Duodenal mucosa (tissue), 2 donors: ENCODE measurements around the gene CCNY.

ENCODE experiments used
- H3K27ac ChIP-seq: one replicate; pipeline ENCODE4 v1.7.0; 2013; ENCODE audit warnings: low read depth, low read length
- H3K27me3 ChIP-seq, 2 donors: one replicate each; pipeline ENCODE4 v1.7.0; 2013; ENCODE audit warnings: low read length in 2 of 2, control low read depth in 1 of 2; ENCODE audit not compliant: insufficient read depth in 2 of 2, control insufficient read depth in 1 of 2
- H3K36me3 ChIP-seq, 2 donors: one replicate each; pipeline ENCODE4 v1.7.0; 2013; ENCODE audit warnings: low read length in 2 of 2, control low read depth in 1 of 2; ENCODE audit not compliant: insufficient read depth in 2 of 2, control insufficient read depth in 1 of 2
- H3K4me1 ChIP-seq, 2 donors: one replicate each; pipeline ENCODE4 v1.7.0; 2013; ENCODE audit warnings: low read length in 2 of 2, control low read depth in 1 of 2; ENCODE audit not compliant: insufficient read depth in 2 of 2, control insufficient read depth in 1 of 2
- H3K4me3 ChIP-seq, 2 donors: one replicate each; pipeline ENCODE4 v1.7.0; 2013; ENCODE audit warnings: low read length in 2 of 2, low read depth in 1 of 2
- H3K9ac ChIP-seq, 2 donors: one replicate each; pipeline ENCODE4 v1.7.0; 2013; ENCODE audit warnings: low read length in 2 of 2, low read depth in 1 of 2
- H3K9me3 ChIP-seq, 2 donors: one replicate each; pipeline ENCODE4 v1.7.0; 2013; ENCODE audit warnings: low read length in 2 of 2, control low read depth in 1 of 2; ENCODE audit not compliant: control insufficient read depth in 1 of 2

CCNY gene

DNA sequence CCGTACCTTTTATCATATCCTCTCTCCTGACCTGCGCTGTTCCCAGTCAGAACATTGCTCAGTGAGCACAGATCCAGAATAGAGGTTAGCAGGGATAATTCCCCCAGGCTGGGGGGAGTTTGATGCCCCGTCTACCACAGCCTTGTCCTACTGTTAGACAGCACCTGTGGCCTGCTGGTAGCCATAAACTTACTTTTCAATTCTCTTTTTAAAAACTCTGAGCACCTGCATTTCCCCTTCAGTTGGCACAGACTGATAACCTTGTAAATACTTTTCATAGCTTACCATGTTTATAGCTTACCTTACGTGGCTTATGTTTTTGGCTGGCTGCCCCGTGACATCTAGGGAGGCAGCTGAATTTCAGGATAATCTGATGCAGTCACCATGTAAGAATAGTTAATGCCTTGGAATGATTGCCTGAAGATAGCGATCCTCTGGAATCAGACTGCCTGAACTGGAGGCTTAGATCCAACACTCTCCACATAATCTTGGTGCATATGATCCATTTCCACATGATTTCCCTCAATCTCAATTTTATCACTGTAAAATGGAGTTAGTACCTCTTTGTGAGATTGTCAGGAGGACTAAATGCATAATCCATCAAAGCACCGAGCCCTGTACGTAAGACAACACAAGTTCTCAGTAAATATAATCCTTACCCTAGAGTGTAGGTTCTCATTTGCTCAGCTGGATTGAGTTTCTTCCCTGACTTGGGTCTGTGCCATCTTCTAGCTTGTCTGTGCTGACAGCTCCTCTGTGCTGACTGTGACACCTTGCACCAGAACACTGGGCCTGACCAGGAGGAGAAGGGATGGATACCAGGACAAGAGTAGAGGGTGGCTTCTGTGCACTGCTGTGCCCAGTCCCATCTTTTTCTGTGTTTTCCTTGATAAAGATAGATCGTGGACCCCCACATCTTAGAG, 157.1 kb downstream of the CCNY start:
- Histone ChIP-seq H3K27ac (no peak overlapping the region), H3K9me3 (no peaks in the 10 kb centered on the region), H3K9ac (no peak overlapping the region), H3K27me3 (no peaks in the 10 kb centered on the region), H3K4me3 (no peak overlapping the region), H3K36me3 (no peaks in the 10 kb centered on the region), H3K4me1 (peaks cover 55 to 57% of the 10 kb centered on the region in 2 donors)

- Histone ChIP-seq H3K36me3 (no peaks in the 10 kb centered on the region), H3K9me3 (no peaks in the 10 kb centered on the region), H3K27me3 (no peaks in the 10 kb centered on the region), H3K4me3 (no peak overlapping the region), H3K9ac (no peak overlapping the region), H3K4me1 (peaks cover 56 to 57% of the 10 kb centered on the region in 2 donors), H3K27ac (no peak overlapping the region)
Observed at GRCh38 chr10:35495521-35496119, 159.3 kb downstream of the CCNY start.

DNA sequence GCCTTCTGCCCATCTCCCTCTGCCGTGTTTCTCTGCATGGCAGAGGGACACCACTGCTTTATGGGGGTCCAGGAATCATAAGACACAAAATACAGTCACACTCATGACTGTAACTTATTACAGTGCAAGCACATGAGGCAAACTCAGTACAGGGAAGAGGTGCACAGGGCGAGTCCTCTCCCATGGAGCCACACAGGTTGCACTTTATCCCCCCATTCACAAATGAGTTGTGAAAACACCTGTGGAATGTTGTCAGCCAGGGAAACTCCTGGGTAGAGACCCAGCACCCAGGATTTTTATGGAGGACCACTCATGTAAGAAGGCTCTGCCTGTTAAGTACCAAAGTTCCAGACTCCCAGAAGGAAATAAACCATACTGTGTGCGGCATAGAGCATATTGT, 161.6 kb downstream of the CCNY start:
- H3K4me1 ChIP-seq, result peaks cover 47 to 52% of the 10 kb centered on the region in 2 donors

GRCh38 chr10:35498693-35499092, 162.4 kb downstream of the CCNY start:
- Histone ChIP-seq H3K9me3 (no peaks in the 10 kb centered on the region), H3K27ac (no peak overlapping the region), H3K36me3 (no peaks in the 10 kb centered on the region), H3K27me3 (no peaks in the 10 kb centered on the region), H3K4me3 (no peak overlapping the region), H3K9ac (no peak overlapping the region), H3K4me1 (peaks cover 47 to 52% of the 10 kb centered on the region in 2 donors)

More for the DNA sequence above, 161.6 kb downstream of the CCNY start:
- no peak overlapping the region for H3K4me3 ChIP-seq
- no peak overlapping the region for H3K9ac ChIP-seq
- no peaks in the 10 kb centered on the region for H3K36me3 ChIP-seq
- H3K27ac ChIP-seq, result no peak overlapping the region
- no peaks in the 10 kb centered on the region for H3K9me3 ChIP-seq
- H3K27me3 ChIP-seq, result no peaks in the 10 kb centered on the region

DNA sequence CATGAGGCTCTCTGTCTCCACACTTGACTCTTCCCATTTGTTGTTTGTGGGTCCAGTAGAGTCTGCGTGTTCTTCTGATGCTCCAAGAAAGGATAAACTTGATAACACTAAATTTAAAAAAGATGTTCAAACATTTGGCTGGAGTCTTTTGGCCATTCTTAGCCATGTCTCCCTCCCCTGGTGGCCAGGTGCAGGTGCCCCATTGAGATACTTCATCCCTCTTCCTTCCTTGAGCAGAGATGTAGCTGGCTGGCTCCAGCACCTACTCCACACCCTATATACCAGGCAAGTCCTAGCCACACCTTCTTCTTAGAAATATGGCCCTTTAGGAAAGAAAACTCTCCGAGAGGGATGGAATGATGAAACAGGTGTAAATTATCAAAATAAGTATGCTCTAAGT, 165.6 kb downstream of the CCNY start:
- Histone ChIP-seq H3K4me3 (no peak overlapping the region), H3K9me3 (no peaks in the 10 kb centered on the region), H3K27ac (no peak overlapping the region), H3K9ac (no peak overlapping the region), H3K36me3 (no peaks in the 10 kb centered on the region), H3K27me3 (no peaks in the 10 kb centered on the region), H3K4me1 (peaks cover 53 to 60% of the 10 kb centered on the region in 2 donors)

DNA sequence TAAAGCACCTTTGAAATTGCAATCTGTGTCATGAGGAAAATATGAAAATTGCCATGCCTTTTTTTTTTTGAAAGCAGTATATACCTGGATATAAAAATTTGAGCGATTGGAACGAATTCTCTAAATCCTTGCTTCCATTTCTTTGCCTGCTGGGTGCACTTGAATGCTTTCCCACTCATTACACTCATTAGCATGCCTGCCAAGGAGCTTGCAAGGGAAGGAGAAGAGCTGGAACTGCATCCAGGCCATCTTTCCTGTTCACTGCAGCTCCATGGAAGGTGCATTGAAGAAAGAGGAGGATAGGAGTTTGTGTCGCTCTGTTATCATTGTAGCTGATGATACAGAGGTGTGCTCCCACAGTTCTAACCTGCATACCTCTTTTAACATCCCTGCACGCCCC, 166.4 kb downstream of the CCNY start:
- H3K9ac ChIP-seq, result no peak overlapping the region

DNA sequence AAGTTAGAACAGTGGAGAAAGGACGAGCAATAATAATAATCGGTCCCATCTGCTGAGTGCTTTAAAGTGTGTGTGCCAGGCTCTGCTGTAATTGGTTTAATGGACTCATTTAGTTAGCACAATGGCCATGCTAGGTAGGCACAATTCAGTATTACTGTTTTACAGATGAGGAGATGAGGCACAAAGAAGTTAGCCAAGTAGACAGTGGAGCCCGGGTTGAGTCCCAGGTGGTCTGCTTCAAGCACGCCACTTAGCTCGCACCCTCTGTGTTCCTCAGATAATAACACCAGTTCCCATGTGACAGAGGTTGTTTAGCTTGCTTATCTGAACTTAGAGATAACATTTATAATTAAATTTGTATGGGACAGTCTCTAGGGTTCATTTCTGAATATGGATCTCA, 167.3 kb downstream of the CCNY start:
- Histone ChIP-seq H3K36me3 (no peaks in the 10 kb centered on the region), H3K9me3 (no peaks in the 10 kb centered on the region), H3K27me3 (no peaks in the 10 kb centered on the region), H3K4me3 (peak overlapping the region in 1 of 2 donors; percentile 43), H3K4me1 (peaks cover 47% of the 10 kb centered on the region in 2 donors), H3K9ac (no peak overlapping the region), H3K27ac (no peak overlapping the region)

More for the DNA sequence above, 166.4 kb downstream of the CCNY start:
- H3K36me3 ChIP-seq, result no peaks in the 10 kb centered on the region
- no peaks in the 10 kb centered on the region for H3K9me3 ChIP-seq
- H3K27me3 ChIP-seq, result no peaks in the 10 kb centered on the region
- H3K4me1 ChIP-seq, result peaks cover 51 to 55% of the 10 kb centered on the region in 2 donors
- H3K27ac ChIP-seq, result no peak overlapping the region
- no peak overlapping the region for H3K4me3 ChIP-seq

GRCh38 chr10:35504132-35504531, 167.8 kb downstream of the CCNY start:
- Histone ChIP-seq H3K4me1 (peaks cover 44 to 45% of the 10 kb centered on the region in 2 donors), H3K9me3 (no peaks in the 10 kb centered on the region), H3K9ac (no peak overlapping the region), H3K36me3 (no peaks in the 10 kb centered on the region), H3K4me3 (peak overlapping the region; percentile 6 to 7), H3K27ac (no peak overlapping the region), H3K27me3 (no peaks in the 10 kb centered on the region)

GRCh38 chr10:35505241-35505873, 169.0 kb downstream of the CCNY start:
- Histone ChIP-seq H3K4me3 (no peak overlapping the region), H3K27ac (no peak overlapping the region), H3K36me3 (no peaks in the 10 kb centered on the region), H3K27me3 (no peaks in the 10 kb centered on the region), H3K4me1 (peaks cover 44 to 45% of the 10 kb centered on the region in 2 donors), H3K9ac (no peak overlapping the region), H3K9me3 (no peaks in the 10 kb centered on the region)

DNA sequence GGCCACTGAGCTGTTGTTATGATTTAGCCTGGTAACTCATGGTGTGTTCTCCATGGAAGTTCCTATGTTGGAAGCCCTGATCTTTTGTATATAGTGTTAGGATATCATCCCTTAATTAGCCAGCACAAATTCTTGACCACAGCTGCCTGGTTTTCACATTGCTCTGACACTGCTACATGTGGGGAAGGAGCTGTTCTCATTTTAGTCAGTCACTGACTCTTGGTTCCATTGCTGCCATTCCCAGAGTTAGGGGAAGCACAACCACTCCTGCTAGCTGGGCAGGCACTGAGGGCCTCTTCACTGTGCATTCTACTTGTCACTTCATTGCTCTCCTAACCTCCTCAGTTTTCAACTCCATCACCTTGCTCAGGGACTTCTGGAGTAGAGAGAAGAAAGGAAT, 170.4 kb downstream of the CCNY start:
- H3K27me3 ChIP-seq, result no peaks in the 10 kb centered on the region
- H3K27ac ChIP-seq, result no peak overlapping the region
- H3K4me3 ChIP-seq, result no peak overlapping the region
- H3K4me1 ChIP-seq, result peaks cover 43 to 45% of the 10 kb centered on the region in 2 donors
- H3K9ac ChIP-seq, result no peak overlapping the region
- no peaks in the 10 kb centered on the region for H3K9me3 ChIP-seq
- peaks cover 5 to 6% of the 10 kb centered on the region in 2 donors for H3K36me3 ChIP-seq
